ENCODE measurements around the gene LRCH2.

- no peak for TF ChIP-seq CTCF (IDR thresholded peaks at IDR 0.05; ENCODE audit: low read length)
- no peak for TF ChIP-seq EZH2 (IDR thresholded peaks at IDR 0.05; ENCODE audit: borderline replicate concordance, low read length)
Measured at GRCh38 chrX:115142057-115142456, 91.8 kb downstream of the LRCH2 start.
